Thyroid gland (tissue), 4 donors: ENCODE data around the gene DHTKD1.

Experiments
- POLR2A ChIP-seq, 2 donors: fragments of 450-650 bp; IDR thresholded peaks; one replicate each; pipeline ENCODE4 v1.6.1; 2017; ENCODE audit warnings: antibody characterized with exemption in 2 of 2, mild to moderate bottlenecking in 2 of 2, moderate library complexity in 1 of 2
- TF ChIP-seq, protein P1 (sequence below), 6 experiments: fragments of 200-600 bp in 3 of 6; fragments of 450-650 bp in 3 of 6; sonication (generic) in 3 of 6; IDR thresholded peaks; one replicate each; pipeline ENCODE4 v1.5.1; 2016 to 2019; ENCODE audit warnings: antibody characterized with exemption in 6 of 6, mild to moderate bottlenecking in 2 of 6, inconsistent platforms in 1 of 6, moderate library complexity in 1 of 6

DNA sequence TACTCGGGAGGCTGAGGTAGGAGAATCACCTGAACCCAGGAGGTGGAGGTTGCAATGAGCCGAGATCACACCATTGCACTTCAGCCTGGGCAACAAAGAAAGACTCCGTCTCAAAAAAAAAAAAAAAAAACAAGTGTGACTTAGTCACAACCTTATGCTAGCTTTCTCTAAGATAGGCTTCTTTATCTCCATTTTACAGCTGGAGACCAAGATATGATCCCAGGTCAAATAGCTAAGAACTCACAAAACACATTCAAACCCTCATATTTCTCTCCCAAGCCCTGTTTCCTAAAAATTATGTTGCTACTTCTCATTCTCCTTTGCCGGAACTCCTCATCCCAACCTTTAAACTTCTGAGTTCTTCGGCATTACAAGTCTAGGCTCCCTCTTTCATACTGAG is 13.0 kb upstream of the DHTKD1 start:
- TF ChIP-seq, protein P1, sequence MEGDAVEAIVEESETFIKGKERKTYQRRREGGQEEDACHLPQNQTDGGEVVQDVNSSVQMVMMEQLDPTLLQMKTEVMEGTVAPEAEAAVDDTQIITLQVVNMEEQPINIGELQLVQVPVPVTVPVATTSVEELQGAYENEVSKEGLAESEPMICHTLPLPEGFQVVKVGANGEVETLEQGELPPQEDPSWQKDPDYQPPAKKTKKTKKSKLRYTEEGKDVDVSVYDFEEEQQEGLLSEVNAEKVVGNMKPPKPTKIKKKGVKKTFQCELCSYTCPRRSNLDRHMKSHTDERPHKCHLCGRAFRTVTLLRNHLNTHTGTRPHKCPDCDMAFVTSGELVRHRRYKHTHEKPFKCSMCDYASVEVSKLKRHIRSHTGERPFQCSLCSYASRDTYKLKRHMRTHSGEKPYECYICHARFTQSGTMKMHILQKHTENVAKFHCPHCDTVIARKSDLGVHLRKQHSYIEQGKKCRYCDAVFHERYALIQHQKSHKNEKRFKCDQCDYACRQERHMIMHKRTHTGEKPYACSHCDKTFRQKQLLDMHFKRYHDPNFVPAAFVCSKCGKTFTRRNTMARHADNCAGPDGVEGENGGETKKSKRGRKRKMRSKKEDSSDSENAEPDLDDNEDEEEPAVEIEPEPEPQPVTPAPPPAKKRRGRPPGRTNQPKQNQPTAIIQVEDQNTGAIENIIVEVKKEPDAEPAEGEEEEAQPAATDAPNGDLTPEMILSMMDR (IDR thresholded peaks at IDR 0.05), result no peak
- TF ChIP-seq POLR2A (IDR thresholded peaks at IDR 0.05), result no peak
